Amniotic stem cell (primary cell): ENCODE results near the gene SKAP2.

ENCODE experiments used
- DNase-seq: peaks from one replicate; lab custom pipeline; 2025; lab: John Stamatoyannopoulos, UW

The SKAP2 gene

DNA sequence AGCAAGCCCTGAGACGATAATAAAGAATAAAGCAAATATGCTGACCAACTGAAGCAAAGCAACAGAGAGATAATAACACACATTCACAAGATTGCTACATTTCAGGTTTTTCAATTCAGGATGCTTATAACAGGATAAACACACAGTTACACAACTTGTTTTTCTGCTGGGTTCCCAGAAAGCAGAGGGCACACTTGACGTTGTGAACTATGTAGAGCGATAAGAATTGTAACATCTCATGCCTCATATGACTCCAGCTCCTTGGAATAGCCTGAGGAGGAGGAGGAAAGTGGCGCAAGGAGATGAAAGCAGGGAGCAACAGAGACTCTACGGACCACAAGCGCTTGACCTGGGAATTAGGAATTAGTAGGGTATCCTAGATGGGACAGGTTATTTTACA lies 201.7 kb downstream of the SKAP2 start:
- DNase-seq: no peak

DNA sequence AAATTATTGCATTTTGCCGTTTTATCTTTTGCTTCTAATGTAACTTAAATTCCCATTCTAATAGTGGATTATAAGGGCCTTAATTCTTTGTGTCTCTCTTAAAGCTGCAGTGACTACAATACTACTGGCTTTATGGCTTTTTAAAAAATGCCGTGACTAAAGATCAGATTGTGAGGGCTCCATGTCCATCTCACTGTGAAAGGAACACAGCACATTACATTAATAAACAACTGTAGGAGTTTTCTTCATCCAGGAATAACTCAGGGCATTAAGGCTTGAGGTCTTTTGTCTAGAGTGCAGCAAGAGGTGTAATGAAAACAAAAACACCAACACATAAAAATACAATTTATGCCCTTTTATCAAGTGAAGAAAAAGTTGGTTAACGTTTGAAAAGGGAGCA lies 205.3 kb downstream of the SKAP2 start:
- no peak for DNase-seq

DNA sequence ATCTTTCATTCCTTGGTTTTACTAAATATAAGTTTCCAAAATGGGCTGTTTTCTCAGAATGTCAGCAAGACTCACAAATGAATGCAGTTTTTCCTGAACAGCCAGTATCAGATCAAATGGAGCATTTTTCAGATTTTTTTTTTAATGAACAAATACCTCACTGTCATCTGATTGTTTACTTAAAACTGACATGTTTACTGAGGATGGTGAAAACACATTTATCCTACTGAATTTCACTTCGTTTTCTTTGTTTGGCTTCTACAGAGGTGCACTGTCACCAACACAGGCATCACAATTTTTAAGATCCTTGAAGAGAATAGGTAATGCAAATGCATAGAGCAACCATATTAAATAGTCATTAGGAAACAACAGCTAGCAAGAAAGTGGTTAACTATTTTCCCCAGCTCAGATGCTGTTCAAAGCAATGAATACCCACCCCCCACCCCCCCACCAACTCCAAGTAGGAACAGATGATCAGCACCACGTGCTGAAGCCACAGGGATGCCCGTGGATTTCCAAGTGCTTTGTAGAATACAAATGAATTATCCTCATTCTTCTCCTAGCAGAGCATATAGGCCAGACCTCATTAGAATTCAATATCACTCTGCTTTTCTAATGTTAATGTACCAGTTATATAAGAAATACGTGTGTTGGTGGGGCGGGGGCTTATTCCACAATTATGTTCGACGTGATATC lies 205.9 kb downstream of the SKAP2 start:
- DNase-seq: no peak

DNA sequence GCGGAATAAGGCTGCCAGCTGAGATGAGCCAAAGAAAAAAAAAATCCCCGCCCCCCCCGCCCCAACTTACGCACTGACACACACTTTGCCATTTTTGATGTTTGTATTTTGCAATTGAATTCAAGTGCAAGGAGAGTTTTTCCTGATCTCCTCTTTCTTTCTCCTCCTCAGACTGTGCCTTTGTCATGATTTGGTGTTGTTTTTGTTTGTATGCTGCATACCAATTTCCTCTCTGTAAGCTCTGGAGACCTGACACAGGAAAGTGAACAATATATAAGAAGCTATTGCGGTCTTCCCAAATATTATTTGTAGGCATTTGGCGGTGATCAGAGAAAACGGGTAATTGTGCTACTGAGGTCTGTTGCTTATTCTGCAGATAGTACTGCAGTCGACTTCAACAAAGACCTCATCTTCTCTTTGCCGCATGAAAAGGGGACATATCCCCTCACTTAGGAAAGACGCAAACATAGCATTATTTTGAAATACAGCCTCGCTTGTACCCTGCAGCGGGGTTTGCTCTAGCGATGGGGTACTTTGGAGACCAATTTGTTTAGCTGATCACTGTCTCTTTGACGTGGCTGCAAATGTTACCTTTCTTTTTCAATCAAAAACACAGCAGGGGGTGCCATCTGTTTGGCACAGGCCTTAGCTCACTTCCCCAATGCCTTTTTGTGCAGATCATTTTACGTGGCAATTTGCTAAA lies 206.6 kb downstream of the SKAP2 start:
- DNase-seq: no peak

DNA sequence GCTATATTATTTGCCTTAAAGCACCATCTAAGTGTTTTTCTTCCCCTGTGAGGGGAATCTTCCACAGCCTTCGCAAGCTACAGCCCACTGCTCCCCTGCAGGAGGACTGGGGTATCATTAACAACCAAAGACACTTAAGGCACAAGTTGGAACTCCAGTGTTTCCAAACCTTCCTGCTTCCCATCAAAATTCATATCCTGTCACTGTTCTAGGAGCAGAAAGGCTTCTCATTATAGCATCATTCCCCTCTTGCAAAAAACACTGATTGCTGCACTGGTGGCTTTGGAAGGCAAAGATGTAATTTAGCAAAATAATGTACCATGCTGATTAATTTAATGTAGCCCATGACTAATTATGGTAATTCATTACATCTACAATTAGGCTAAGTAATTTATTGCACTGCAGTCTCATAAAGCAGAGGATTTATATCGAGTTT lies 207.2 kb downstream of the SKAP2 start:
- no peak for DNase-seq

DNA sequence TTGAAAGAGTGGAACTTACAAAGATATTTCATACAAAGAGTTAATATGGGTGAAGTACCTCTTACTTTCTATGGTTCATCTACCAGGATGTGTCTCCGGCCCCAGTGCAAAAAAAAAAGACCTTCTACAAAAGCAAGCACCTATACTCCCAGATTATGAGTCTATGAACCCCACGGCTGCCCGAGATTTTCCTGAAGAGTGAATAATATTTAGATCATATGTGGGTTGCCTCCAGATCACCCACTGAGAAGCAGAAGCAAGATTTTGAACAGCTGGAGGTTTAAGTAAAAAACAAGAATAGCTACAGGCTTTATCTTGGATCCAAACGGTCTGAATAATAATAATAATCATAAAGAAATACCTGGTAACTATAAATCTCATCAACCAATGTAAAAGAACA lies 207.7 kb downstream of the SKAP2 start:
- DNase-seq: no peak

DNA sequence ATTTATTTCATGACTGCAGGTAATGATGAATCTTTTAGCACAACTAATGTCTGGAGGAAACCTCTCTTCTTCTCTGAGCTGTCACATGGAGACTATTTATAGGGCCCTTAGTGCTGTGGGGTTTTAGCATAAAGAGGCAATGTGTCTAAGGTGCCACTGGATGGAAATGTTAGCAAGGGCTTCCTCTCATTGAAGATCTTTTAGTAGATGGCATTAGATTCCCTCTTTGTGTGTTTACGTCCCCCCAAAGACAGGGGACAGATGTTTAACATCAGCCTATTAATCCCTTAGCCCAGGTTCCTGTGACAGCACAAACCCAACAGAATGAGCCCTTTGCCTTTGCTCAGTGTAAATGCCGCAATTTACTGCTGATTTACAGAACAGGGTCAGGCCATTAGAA lies 208.6 kb downstream of the SKAP2 start:
- DNase-seq: no peak

DNA sequence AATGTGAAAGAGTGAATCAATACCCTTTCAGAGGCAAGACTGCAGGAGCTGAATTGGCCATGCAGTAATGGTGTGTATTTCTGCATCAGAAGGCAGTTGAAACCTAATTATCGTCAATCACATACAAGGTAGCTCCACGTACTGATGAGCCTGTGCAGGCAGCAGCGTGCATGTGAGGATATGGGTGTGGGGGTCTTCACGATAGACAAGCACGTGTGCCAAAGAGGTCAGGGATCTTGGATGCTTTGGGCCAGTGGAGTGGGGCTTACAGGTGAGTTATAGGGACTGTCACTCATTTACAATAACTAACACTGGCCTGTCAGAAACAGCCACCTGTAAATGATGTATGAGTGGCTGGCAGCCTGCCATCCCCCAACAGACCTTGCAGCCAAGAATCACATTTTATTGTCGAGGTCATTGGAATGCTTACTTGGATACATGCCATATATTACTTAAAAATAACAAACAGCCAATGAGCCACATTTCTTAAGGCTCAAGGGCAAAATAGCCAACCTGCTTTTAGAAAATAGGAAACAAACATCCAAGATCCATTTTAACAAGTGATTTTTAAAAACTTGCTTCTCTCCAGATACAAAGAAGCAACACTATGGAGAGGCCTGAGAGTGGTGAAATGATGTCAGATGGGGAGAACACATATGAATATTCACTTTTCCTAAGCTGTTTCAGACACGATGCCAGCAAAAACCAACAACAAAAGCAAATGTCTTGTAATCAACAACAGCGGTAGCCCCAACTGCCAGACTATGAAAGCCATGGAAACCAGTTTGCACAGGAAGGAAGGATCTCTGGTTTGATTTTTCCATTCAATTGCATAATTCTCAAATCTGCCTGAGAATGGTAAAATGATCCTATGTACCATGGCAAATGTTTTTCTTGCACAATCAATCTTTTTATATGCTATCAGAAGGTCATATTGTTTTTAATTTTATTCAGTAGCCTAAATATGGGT lies 210.7 kb downstream of the SKAP2 start:
- DNase-seq: no peak

DNA sequence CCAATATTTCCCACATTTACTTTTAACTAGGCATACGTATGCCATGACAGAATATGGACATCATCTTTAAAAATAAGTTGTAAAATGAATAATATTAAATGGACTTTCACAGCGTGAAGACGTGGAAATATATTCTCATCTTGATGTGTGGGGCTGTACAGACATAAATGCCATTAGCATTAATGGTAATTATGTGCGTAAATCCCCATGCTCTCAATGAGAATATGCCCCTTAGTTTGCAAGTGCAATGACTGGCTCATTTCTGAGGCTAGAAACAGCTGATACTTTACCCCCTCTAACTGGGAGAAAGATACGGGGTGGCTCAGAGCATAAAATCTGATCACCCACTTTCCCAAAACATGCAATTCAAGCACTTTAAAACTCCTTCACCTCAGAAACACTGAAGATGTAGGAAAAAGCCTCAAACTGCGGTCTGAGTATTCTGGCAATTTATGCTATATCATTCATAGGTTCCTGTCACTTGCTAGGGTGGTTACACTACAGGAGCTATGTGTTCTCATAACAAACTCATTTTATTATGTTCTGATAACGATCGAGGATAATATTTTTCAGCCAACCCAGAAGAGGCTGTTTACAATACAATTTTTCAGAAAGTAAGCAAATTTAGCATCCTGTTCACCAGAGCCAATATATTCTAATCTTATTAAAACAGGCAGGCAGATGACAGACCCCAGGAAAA lies 211.8 kb downstream of the SKAP2 start:
- no peak for DNase-seq

DNA sequence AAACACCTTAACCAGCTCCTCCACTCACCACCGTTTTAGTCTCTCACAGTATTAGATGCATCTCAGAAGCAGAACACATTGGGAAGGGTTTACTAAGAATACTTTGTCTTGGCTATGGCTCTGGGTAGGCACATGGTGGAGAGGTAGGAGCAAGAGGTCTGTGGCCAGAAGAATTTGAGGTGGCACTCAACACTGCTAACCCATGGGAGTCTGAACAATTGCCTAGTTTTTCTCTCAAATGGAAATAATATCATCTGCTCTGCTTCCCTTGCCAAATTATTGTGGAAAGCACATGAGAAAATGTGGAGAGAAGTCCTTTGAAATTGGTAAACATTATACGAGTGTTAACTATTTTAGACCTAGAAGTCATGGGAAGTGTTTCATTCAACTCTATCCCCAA lies 214.3 kb downstream of the SKAP2 start:
- DNase-seq: no peak

DNA sequence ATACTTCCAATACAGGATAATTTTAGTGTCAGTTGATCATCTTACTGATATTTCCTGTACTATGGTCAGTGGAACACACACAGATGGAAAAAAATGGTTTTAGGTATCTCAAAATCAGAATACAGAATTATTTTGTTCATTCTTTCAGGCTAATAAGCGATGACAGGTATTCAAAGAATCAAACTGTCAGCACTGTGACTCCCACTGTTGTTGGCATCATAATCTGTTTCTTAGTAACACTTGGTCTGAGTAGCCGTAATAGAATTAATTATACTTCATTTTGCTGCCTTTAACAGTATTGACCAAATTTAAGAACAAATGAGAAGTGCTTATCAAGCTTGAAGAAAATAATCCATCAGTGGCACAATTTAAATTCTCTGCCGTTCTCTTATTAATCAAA lies 215.0 kb downstream of the SKAP2 start:
- no peak for DNase-seq

DNA sequence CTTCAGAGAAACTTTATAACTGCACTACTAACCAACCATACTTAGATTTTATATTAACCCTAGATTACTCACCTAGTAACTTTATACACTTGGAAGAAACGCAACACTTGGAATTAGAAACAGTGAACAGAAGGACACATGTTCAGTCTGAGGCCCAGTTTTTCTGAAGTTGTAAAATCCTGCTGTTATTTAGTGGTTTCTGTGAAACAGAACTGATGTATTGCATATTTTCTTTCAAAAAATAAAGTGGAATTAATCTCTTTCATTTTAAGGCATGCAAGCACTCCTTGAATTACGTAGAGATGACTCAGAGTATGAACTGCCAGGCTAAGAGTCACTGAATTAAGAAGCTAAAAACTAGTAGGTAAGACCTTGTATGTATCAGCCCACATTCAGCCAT lies 215.8 kb downstream of the SKAP2 start:
- DNase-seq: no peak

DNA sequence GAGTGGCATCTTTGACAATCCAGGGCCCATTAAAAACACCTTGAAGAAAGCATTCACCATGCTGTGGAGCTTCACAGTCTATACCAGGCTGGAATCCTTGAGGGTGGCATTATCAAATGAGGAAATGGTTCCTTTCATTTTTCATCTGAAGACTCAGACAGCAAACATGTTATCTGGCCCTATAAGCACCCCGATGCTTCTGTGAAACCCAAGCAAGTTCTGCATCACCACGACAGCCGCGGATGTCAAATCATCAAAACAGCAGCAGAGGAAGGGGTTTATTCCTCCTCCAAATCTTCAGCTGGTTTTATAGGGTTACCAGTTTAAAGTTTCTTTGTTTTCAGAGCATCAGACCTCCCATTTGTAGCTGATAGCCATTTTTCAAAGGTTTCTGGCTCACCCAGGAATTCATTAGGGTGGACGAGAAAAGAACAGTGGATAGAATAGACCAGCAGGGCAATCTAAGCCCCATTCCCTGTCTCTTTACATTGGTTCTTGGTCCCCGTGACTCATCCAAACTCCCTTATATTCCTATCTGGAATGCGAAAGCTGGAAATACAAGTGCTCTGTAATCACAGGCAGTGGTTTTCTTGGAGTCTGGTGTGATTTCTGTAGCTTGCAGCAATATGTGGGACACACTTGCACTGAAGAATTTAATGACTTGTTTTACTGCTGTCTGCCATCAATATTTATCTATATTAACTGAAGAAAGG lies 217.9 kb downstream of the SKAP2 start:
- DNase-seq: no peak

DNA sequence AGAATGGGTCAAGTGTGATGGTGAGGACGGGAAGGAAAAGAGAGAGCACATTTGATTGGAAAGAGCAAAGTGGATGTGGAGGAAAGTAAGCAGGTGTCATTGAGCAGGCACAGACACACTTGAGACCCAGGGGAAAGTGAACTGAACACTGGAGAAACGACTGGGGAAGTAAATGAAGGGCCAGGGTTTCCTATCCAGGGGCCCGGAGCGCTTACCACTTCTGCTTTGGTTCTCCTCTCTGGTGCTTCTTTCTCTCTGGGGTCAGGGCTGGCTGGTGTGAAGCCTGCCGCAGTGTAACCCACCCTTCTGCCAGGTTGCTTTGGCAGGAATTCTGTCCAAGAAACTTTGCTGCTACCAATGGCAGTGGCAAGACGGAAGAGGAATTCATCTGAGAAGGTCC lies 219.3 kb downstream of the SKAP2 start:
- no peak for DNase-seq

DNA sequence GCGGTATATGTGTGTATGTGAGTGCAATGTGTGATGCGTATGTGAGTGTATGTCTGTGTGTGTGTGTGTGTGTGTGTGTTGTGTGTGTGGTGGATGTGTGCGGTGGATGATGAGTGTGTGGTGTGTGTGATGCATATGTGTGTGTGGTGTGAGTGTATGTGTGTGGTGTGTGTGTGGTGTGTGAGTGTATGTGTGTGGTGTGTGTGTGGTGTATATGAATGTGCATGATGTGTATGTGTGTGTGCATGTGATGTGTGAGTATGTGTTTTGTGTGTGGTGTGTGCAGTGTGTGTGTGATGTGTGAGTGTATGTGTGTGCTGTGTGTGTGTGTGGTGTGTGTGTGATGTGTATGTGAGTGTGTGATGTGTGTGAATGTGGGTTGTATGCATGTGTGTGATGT lies 222.0 kb downstream of the SKAP2 start:
- no peak for DNase-seq

DNA sequence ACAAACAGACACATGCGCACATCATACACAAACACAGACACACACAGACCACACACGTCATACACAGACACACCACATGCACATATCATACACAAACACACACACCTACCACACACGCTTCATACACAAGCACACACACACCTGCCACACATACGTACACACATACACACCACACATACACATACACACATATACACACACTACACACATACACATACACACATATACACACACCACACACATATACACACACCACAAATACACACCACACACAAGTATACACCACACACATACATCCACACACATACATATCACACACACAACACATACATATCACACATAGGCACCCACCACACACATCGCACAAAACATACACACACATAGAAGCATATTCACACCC lies 224.7 kb downstream of the SKAP2 start:
- no peak for DNase-seq

DNA sequence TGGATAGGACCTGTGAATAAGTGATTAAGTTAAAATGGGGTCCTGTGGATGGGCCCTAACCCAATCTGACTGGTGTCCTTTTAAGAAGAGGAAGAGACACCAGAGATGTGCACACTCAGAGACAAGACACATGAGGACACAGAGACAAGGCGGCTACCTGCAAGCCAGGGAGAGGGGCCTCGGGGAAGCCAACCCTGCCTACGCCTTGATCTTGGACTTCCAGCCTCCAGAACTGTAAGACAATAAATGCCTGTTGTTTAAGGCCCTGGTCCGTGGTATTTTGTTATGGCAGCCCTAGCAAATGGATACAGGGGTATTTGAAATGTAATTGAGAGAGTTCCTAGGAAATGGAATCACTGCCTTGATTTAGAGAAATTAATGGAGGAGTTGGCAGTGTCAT lies 225.3 kb downstream of the SKAP2 start:
- no peak for DNase-seq

DNA sequence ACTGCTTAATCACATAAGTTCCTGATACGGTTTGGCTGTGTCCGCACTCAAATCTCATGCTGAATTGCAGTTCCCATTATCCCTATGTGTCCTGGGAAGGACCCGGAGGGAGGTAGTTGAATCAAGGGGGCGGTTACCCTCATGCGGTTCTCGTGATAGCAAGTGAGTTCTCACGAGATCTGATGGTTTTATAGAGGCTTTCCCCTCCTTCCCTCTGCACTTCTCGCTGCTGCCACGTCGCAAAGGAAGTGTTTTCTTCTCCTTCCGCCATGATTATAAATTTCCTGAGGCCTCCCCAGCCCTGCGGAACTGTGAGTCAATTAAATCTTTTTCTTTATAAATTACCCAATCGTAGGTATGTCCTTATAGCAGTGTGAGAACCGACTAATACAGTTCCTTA lies 226.2 kb downstream of the SKAP2 start:
- DNase-seq: no peak

DNA sequence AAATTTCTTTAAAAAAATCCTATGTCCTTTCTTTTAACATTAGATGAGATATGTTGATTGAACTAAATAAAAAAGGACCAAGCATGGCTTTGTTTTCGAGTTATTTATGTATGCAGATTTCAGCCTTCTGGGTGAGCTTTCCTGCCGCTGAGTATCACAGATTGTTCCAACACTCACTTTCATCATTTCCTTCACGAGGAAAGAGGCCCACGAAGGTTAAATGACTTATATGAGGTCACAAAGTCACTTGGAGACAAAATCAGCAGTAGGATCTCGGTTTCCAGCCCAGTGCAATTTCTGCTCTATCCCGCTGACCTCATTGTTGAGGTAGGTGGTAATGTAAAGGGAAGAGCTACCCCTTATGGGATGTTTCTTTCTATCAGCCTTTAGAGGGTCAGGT lies 226.8 kb downstream of the SKAP2 start:
- no peak for DNase-seq

DNA sequence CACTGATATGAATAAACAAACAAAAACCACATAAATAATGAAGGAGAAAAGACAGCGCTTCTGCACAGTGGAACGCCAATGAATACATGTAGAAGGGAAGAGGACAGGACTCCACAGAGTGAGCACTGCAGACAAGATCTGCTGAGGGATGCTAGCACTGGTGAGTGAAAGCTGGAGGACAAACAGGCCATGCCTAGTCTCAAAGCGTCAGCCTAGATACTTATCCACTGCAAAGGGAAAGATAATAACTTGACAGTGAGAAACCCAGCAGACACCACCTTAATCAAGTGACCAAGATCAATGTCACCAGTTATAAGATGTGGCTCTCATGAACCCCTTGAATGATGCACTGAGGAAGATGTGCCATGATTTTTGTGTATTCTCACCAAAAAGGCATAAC lies 227.6 kb downstream of the SKAP2 start:
- no peak for DNase-seq

DNA sequence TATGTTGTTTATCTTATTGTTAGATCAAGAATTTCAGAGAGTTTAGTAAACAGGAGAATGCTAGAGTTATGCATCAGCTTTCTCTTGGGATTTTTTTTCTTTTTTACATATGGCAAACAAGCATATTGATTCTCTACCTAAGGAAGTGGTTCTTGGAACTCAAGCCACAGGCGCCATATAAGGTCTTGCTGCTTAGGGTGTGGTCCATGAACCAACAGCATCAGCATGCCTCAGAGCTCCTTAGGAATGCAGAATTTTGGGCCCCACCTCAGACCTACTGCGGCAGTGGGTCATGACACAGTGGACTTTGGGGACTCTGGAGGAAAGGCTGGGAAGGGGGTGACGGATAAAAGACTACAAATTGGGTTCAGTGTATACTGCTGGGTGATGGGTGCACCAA lies 230.8 kb downstream of the SKAP2 start:
- no peak for DNase-seq

DNA sequence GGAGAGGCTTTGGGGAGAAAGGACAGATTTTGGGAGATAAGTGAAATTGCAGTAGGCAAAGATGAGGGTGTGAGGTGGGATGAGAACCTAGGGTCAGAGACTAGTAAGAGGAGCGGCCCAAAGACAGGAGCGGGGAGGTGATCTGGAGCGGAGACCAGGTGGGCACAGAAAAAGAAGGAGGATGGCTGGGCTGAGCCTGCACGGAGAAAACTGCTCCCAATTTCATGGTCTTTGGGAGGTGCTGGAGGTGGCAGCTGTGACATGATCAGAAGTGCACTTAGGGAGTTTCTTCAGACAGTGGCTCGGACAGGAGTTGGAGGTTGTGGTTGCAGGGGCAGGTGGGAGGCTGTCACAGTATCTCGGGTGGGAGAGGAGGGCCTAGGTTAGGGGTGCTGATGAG lies 232.8 kb downstream of the SKAP2 start:
- no peak for DNase-seq
